ENCODE data around the gene PER1. TPM values are rescaled to one million over a fixed set of nuclear protein-coding genes. Genes with fewer than 3 reads are reported as not detected.

Gene PER1
- total and polyA plus RNA-seq, 4 donors = 25.4 to 61.1 (median 28.7) TPM

GRCh38 chr17:8142887-8143580 is 9.2 kb downstream of the PER1 start:
- no peaks in the 10 kb centered on the region for H3K9me3 ChIP-seq (ENCODE audit: control insufficient read depth, insufficient read depth, low read length)
- H3K27me3 ChIP-seq (ENCODE audit: control insufficient read depth, insufficient read depth, low read length) = no peaks in the 10 kb centered on the region
- peaks cover 8% of the 10 kb centered on the region for H3K4me1 ChIP-seq (ENCODE audit: control insufficient read depth, insufficient read depth, low read length)
- H3K36me3 ChIP-seq (ENCODE audit: control insufficient read depth, insufficient read depth, low read length) = peaks cover 86% of the 10 kb centered on the region
- no peak overlapping the region for H3K27ac ChIP-seq (ENCODE audit: low read depth, low read length)
- DNase-seq (ENCODE audit: low read depth in 4 of 6, low spot score in 6 of 6) = no peak
- WGBS (ENCODE audit: insufficient coverage) = 91% methylated on average over 15 of the region's 15 CpGs
- no peak overlapping the region for H3K4me3 ChIP-seq (ENCODE audit: low read depth, low read length)

DNA sequence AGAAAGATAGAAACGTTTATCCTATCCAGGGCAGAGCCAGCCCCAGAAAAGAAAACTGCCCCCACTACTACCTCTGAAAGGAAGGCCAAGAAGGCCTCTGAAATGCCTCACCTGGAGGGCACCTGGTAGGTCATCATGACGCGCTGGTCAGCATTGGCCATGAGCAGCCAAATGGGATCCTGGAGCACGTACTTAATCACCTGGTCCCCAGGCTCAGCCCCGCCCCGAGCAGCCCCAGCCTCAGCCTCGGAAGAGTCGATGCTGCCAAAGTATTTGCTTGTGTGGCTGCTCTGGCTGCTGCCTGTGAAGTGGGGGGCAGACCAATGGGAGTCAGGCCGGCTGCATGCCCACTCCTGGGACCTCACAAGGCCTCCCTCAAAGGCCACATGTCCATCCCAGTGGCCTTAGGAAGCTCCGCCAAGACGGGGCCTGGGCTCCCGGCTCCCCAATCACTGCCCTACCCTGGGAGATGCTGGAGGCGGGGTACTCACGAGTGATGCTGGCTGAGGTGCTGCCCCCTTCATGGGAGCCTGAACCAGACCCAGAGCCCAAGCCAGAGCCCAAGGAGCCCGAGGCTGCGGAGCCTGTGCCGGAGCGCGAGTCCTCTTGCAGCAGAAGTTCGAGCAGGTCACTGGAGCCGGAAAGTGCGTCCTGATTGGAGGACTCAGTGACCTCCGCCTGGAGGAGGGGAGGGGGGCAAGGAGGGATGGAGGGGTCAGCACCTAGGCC is 9.9 kb downstream of the PER1 start:
- no peaks in the 10 kb centered on the region for H3K27me3 ChIP-seq (ENCODE audit: control insufficient read depth, insufficient read depth, low read length)
- WGBS (ENCODE audit: insufficient coverage) = 90% methylated on average over 21 of the region's 23 CpGs
- H3K4me3 ChIP-seq (ENCODE audit: low read depth, low read length) = no peak overlapping the region
- DNase-seq (ENCODE audit: low read depth in 4 of 6, low spot score in 6 of 6) = no peak
- peaks cover 12% of the 10 kb centered on the region for H3K4me1 ChIP-seq (ENCODE audit: control insufficient read depth, insufficient read depth, low read length)
- no peak overlapping the region for H3K27ac ChIP-seq (ENCODE audit: low read depth, low read length)
- H3K9me3 ChIP-seq (ENCODE audit: control insufficient read depth, insufficient read depth, low read length) = no peaks in the 10 kb centered on the region
- H3K36me3 ChIP-seq (ENCODE audit: control insufficient read depth, insufficient read depth, low read length) = peaks cover 79% of the 10 kb centered on the region

DNA sequence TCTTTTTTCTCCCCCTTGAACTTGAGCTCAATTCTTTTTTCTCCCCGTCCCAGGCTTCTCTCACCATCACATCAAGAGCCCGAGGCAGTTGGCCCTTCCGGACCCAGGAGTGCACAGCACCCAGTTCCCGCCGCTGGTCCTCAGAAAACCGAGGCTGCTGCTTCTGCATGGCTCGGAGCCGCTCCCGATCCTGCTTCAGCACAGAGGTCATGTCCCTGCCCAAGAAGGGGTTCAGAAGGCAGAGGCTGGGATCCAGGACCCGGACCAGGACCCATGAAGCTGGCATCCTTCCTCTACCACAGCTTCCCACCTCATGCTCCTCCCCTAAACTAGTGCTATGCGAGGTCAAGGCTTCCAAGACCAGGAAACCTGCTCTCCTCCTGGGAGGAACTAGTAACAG is 10.5 kb downstream of the PER1 start:
- DNase-seq (ENCODE audit: low read depth in 4 of 6, low spot score in 6 of 6) = no peak
- H3K27ac ChIP-seq (ENCODE audit: low read depth, low read length) = no peak overlapping the region
- WGBS (ENCODE audit: insufficient coverage) = 94% methylated on average over 8 of the region's 11 CpGs
- H3K4me3 ChIP-seq (ENCODE audit: low read depth, low read length) = no peak overlapping the region
- peaks cover 74% of the 10 kb centered on the region for H3K36me3 ChIP-seq (ENCODE audit: control insufficient read depth, insufficient read depth, low read length)
- peaks cover 12% of the 10 kb centered on the region for H3K4me1 ChIP-seq (ENCODE audit: control insufficient read depth, insufficient read depth, low read length)
- no peaks in the 10 kb centered on the region for H3K27me3 ChIP-seq (ENCODE audit: control insufficient read depth, insufficient read depth, low read length)
- H3K9me3 ChIP-seq (ENCODE audit: control insufficient read depth, insufficient read depth, low read length) = no peaks in the 10 kb centered on the region

DNA sequence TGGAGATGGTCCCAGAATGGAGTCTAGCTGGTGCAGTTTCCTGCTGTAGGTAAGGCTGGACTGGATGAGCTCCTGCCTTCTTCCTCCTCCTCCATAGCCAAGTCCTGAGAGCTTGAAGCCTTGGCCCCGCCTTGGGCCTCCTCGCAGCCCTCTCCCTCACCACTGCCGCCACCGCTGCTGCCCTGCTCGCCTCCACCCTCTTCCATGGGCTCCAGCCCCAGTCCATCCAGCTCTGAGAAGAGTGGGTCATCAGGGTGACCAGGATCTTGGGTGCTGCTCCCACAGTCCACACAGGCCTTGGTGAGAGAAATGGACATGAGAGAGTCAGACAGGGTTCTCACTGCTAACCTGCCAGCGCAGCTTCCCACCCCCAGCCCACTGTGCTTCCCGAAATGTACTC is 11.2 kb downstream of the PER1 start:
- no peak for DNase-seq (ENCODE audit: low read depth in 4 of 6, low spot score in 6 of 6)
- WGBS (ENCODE audit: insufficient coverage) = 89% methylated on average over 6 of the region's 7 CpGs
- Histone ChIP-seq H3K4me3 (ENCODE audit: low read depth, low read length) (no peak overlapping the region), H3K4me1 (ENCODE audit: control insufficient read depth, insufficient read depth, low read length) (peaks cover 12% of the 10 kb centered on the region), H3K27me3 (ENCODE audit: control insufficient read depth, insufficient read depth, low read length) (no peaks in the 10 kb centered on the region), H3K36me3 (ENCODE audit: control insufficient read depth, insufficient read depth, low read length) (peaks cover 67% of the 10 kb centered on the region), H3K27ac (ENCODE audit: low read depth, low read length) (no peak overlapping the region), H3K9me3 (ENCODE audit: control insufficient read depth, insufficient read depth, low read length) (no peaks in the 10 kb centered on the region)

GRCh38 chr17:8140065-8141029 is 11.9 kb downstream of the PER1 start:
- no peak for DNase-seq (ENCODE audit: low read depth in 4 of 6, low spot score in 6 of 6)
- no peaks in the 10 kb centered on the region for H3K9me3 ChIP-seq (ENCODE audit: control insufficient read depth, insufficient read depth, low read length)
- H3K36me3 ChIP-seq (ENCODE audit: control insufficient read depth, insufficient read depth, low read length) = peaks cover 60% of the 10 kb centered on the region
- no peak overlapping the region for H3K4me3 ChIP-seq (ENCODE audit: low read depth, low read length)
- H3K27ac ChIP-seq (ENCODE audit: low read depth, low read length) = no peak overlapping the region
- WGBS (ENCODE audit: insufficient coverage) = 76% methylated on average over 9 of the region's 18 CpGs
- no peaks in the 10 kb centered on the region for H3K27me3 ChIP-seq (ENCODE audit: control insufficient read depth, insufficient read depth, low read length)
- peaks cover 12% of the 10 kb centered on the region for H3K4me1 ChIP-seq (ENCODE audit: control insufficient read depth, insufficient read depth, low read length)

DNA sequence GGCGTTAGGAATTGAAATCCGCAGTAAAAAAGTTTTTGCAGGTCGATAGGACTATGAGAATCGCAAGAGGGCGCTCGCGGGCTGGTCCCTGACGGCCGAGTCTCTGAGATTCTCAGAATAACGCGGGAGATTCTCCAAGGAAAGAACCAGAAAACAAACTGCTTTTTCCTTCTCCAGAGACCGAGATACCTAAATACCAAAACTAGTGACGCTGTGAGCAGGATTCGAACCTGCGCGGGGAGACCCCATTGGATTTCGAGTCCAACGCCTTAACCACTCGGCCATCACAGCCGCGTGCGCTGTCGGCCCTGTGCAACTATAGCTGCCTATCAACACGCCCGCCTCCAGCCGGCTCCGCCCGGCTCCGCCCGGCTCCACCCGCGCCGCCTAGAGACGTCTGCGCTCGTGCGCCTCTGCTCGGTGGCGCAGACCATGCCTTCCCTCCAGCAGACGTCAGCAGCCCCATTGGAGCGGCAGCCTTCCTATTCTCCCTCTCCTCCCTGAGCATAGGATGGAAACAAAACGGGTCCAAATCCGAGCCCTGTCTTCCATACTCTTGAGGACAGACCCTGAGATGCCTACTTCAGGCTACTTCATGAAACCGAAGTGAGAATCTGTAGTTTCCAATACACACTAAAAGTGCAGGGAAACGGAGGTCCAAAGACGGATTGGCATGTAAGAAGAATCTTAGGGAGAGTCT is 13.4 kb downstream of the PER1 start:
- H3K36me3 ChIP-seq (ENCODE audit: control insufficient read depth, insufficient read depth, low read length) = peaks cover 44% of the 10 kb centered on the region
- H3K27ac ChIP-seq (ENCODE audit: low read depth, low read length) = peak overlapping the region; percentile 94
- peaks cover 12% of the 10 kb centered on the region for H3K4me1 ChIP-seq (ENCODE audit: control insufficient read depth, insufficient read depth, low read length)
- H3K9me3 ChIP-seq (ENCODE audit: control insufficient read depth, insufficient read depth, low read length) = no peaks in the 10 kb centered on the region
- peak; percentile 86 to 99 (median 92) for DNase-seq (ENCODE audit: low read depth in 4 of 6, low spot score in 6 of 6)
- H3K27me3 ChIP-seq (ENCODE audit: control insufficient read depth, insufficient read depth, low read length) = no peaks in the 10 kb centered on the region
- 0% methylated on average over 43 of the region's 46 CpGs for WGBS (ENCODE audit: insufficient coverage)
- peak overlapping the region; percentile 47 for H3K4me3 ChIP-seq (ENCODE audit: low read depth, low read length)

DNA sequence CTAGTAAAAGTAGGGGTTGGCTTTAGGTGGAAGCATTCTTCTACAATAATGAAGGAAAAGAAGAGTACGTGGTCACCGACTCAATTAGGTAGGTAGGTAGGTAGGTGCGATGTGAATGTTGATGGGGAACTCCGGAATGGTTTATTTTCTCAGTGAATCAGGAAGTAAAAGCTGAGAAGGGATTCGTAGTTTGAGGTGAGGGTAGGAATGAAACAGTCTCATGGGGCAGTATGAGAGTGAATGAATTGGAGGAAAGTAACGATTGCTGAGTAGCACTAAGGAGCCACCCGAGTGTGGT is 13.9 kb downstream of the PER1 start:
- Histone ChIP-seq H3K27ac (ENCODE audit: low read depth, low read length) (peak overlapping the region; percentile 94), H3K9me3 (ENCODE audit: control insufficient read depth, insufficient read depth, low read length) (no peaks in the 10 kb centered on the region), H3K4me1 (ENCODE audit: control insufficient read depth, insufficient read depth, low read length) (peaks cover 12% of the 10 kb centered on the region), H3K36me3 (ENCODE audit: control insufficient read depth, insufficient read depth, low read length) (peaks cover 39% of the 10 kb centered on the region), H3K4me3 (ENCODE audit: low read depth, low read length) (peak overlapping the region; percentile 47), H3K27me3 (ENCODE audit: control insufficient read depth, insufficient read depth, low read length) (no peaks in the 10 kb centered on the region)
- no peak for DNase-seq (ENCODE audit: low read depth in 4 of 6, low spot score in 6 of 6)
- WGBS (ENCODE audit: insufficient coverage) = 2% methylated on average over 7 of the region's 7 CpGs

- WGBS (ENCODE audit: insufficient coverage) = 23% methylated on average over 19 of the region's 21 CpGs
- peak overlapping the region; percentile 94 for H3K27ac ChIP-seq (ENCODE audit: low read depth, low read length)
- H3K4me3 ChIP-seq (ENCODE audit: low read depth, low read length) = peak overlapping the region; percentile 47
- DNase-seq (ENCODE audit: low read depth in 4 of 6, low spot score in 6 of 6) = no peak
- no peaks in the 10 kb centered on the region for H3K9me3 ChIP-seq (ENCODE audit: control insufficient read depth, insufficient read depth, low read length)
- peaks cover 12% of the 10 kb centered on the region for H3K4me1 ChIP-seq (ENCODE audit: control insufficient read depth, insufficient read depth, low read length)
- peaks cover 34% of the 10 kb centered on the region for H3K36me3 ChIP-seq (ENCODE audit: control insufficient read depth, insufficient read depth, low read length)
- H3K27me3 ChIP-seq (ENCODE audit: control insufficient read depth, insufficient read depth, low read length) = no peaks in the 10 kb centered on the region
Measured at GRCh38 chr17:8137645-8138373, 14.4 kb downstream of the PER1 start.

DNA sequence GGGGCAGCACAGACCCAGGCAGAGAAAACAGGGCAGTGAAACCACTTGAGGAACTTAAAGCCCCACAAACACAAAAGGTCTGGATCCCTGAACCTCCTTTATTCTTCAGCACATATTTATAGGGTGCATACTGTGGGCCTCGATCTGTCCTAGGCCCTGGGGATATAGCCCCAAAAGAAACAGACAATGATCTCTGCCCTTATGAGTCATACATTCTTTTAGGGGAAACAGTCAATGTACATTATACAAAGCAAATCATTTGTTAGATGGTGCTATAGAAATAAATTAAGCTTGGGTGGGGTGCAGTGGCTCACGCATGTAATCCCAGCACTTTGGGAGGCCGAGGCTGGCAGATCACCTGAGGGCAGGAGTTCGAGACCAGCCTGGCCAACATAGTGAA is 18.3 kb downstream of the PER1 start:
- no peaks in the 10 kb centered on the region for H3K9me3 ChIP-seq (ENCODE audit: control insufficient read depth, insufficient read depth, low read length)
- H3K4me1 ChIP-seq (ENCODE audit: control insufficient read depth, insufficient read depth, low read length) = peaks cover 10% of the 10 kb centered on the region
- no peaks in the 10 kb centered on the region for H3K36me3 ChIP-seq (ENCODE audit: control insufficient read depth, insufficient read depth, low read length)
- no peak for DNase-seq (ENCODE audit: low read depth in 4 of 6, low spot score in 6 of 6)
- H3K4me3 ChIP-seq (ENCODE audit: low read depth, low read length) = no peak overlapping the region
- peaks cover 2% of the 10 kb centered on the region for H3K27me3 ChIP-seq (ENCODE audit: control insufficient read depth, insufficient read depth, low read length)
- H3K27ac ChIP-seq (ENCODE audit: low read depth, low read length) = no peak overlapping the region
- 95% methylated on average over 3 of the region's 4 CpGs for WGBS (ENCODE audit: insufficient coverage)
